Measurements from ENCODE around the gene ECHDC3.

Gene ECHDC3, protein sequence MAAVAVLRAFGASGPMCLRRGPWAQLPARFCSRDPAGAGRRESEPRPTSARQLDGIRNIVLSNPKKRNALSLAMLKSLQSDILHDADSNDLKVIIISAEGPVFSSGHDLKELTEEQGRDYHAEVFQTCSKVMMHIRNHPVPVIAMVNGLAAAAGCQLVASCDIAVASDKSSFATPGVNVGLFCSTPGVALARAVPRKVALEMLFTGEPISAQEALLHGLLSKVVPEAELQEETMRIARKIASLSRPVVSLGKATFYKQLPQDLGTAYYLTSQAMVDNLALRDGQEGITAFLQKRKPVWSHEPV

DNA sequence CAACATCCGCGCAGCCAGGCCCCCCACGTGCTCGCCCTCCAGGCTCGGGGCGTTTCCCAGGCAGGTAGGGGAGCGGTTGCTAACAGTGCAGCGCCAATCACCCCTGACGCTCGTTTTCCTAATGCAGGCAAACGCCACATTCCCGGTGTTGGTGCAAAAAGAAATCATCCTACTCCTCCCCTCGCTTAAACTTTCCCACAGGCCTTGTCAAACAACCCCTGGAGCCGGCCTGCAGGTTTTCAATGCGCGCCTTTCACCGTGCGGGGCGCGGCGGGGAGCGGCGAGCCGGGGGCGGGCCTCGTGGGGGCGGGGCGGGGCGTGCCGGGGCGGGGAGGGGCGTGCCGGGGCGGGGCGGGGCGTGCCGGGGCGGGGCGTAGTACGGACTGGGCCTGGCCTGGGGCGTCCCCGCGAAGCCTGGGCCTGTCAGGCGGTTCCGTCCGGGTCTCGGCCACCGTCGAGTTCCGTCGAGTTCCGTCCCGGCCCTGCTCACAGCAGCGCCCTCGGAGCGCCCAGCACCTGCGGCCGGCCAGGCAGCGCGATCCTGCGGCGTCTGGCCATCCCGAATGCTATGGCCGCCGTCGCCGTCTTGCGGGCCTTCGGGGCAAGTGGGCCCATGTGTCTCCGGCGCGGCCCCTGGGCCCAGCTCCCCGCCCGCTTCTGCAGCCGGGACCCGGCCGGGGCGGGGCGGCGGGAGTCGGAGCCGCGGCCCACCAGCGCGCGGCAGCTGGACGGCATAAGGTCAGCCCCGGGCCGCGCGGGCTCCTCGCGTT, at the start of gene ECHDC3:
ECHDC3 (plus strand) TSS at position 374 of the 770 bp plus-strand sequence; CDS start at position 569, 195 bp downstream.
- Histone ChIP-seq H3K4me2 (ENCODE audit: low read depth, low read length, poor library complexity, severe bottlenecking) (no peak within 1 kb of the TSS), H3K4me3 (ENCODE audit: low read length, poor library complexity, severe bottlenecking) (no peak within 1 kb of the TSS)

DNA sequence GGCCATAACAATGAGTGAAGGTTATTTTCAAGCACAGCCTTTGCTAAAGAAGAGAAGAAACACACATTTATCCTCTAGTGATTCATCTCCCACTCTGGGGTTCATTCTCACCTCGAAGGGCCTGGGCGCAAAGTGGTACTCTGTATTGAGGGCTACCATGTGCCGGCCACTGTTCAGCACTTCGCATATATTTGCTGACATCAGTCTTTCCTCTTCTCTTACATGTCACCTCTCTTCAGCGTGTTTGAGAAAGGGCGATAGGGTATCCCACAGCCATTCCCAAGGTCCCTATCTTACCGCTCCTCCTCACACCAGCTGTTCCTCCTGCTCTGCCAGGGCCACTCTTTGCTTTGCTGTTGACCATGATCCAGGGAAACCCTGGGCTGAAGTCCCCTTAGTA, 48.8 kb upstream of the ECHDC3 start:
- H3F3A ChIP-seq (ENCODE audit: low read depth), result no peaks in the 10 kb centered on the region
- H3K4me3 ChIP-seq (ENCODE audit: low read length, poor library complexity, severe bottlenecking), result no peak overlapping the region
- H4K20me1 ChIP-seq (ENCODE audit: insufficient read depth, low read length, poor library complexity, severe bottlenecking), result no peaks in the 10 kb centered on the region
- H3K9ac ChIP-seq (ENCODE audit: low read depth, low read length, poor library complexity, severe bottlenecking), result no peak overlapping the region
- no peaks in the 10 kb centered on the region for H3K27me3 ChIP-seq (ENCODE audit: insufficient read depth, low read length, poor library complexity, severe bottlenecking)
- no peaks in the 10 kb centered on the region for H3K79me2 ChIP-seq (ENCODE audit: insufficient read depth, low read length)
- peaks cover 4% of the 10 kb centered on the region for H3K4me1 ChIP-seq (ENCODE audit: insufficient read depth, low read length, poor library complexity, severe bottlenecking)
- no peak overlapping the region for H2AFZ ChIP-seq (ENCODE audit: low read length)
- no peaks in the 10 kb centered on the region for H3K9me3 ChIP-seq (ENCODE audit: insufficient read depth, low read depth, low read length)
- no peaks in the 10 kb centered on the region for H3K9me2 ChIP-seq (replicated peaks; ENCODE audit: low read depth, low read length)
- TF ChIP-seq, protein P1, sequence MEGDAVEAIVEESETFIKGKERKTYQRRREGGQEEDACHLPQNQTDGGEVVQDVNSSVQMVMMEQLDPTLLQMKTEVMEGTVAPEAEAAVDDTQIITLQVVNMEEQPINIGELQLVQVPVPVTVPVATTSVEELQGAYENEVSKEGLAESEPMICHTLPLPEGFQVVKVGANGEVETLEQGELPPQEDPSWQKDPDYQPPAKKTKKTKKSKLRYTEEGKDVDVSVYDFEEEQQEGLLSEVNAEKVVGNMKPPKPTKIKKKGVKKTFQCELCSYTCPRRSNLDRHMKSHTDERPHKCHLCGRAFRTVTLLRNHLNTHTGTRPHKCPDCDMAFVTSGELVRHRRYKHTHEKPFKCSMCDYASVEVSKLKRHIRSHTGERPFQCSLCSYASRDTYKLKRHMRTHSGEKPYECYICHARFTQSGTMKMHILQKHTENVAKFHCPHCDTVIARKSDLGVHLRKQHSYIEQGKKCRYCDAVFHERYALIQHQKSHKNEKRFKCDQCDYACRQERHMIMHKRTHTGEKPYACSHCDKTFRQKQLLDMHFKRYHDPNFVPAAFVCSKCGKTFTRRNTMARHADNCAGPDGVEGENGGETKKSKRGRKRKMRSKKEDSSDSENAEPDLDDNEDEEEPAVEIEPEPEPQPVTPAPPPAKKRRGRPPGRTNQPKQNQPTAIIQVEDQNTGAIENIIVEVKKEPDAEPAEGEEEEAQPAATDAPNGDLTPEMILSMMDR (conservative IDR thresholded peaks at IDR 0.05; ENCODE audit: low read length), result no peak
- no peak for TF ChIP-seq EZH2phosphoT487 (IDR thresholded peaks at IDR 0.05; ENCODE audit: borderline replicate concordance)
- H3K36me3 ChIP-seq (ENCODE audit: insufficient read depth, low read length), result no peaks in the 10 kb centered on the region
- H3K4me2 ChIP-seq (ENCODE audit: low read depth, low read length, poor library complexity, severe bottlenecking), result no peak overlapping the region

More for the DNA sequence above, at the start of gene ECHDC3:
- Histone ChIP-seq H3K4me1 (ENCODE audit: insufficient read depth, low read length, poor library complexity, severe bottlenecking) (no peaks in the 10 kb centered on the region), H3F3A (ENCODE audit: low read depth) (no peaks in the 10 kb centered on the region), H3K9me3 (ENCODE audit: insufficient read depth, low read depth, low read length) (no peaks in the 10 kb centered on the region; the same call in 1 of the 2 replicates), H4K20me1 (ENCODE audit: insufficient read depth, low read length, poor library complexity, severe bottlenecking) (no peaks in the 10 kb centered on the region), H3K27me3 (ENCODE audit: insufficient read depth, low read length, poor library complexity, severe bottlenecking) (no peaks in the 10 kb centered on the region), H3K9me2 (replicated peaks; ENCODE audit: low read depth, low read length) (no peaks in the 10 kb centered on the region), H2AFZ (ENCODE audit: low read length) (no peak within 1 kb of the TSS), H3K79me2 (ENCODE audit: insufficient read depth, low read length) (no peaks in the 10 kb centered on the region), H3K36me3 (ENCODE audit: insufficient read depth, low read length) (no peaks in the 10 kb centered on the region), H3K9ac (ENCODE audit: low read depth, low read length, poor library complexity, severe bottlenecking) (no peak within 1 kb of the TSS)
- no peak for TF ChIP-seq EZH2phosphoT487 (IDR thresholded peaks at IDR 0.05; ENCODE audit: borderline replicate concordance)
- TF ChIP-seq, protein P1 (conservative IDR thresholded peaks at IDR 0.05; ENCODE audit: low read length), result no peak

DNA sequence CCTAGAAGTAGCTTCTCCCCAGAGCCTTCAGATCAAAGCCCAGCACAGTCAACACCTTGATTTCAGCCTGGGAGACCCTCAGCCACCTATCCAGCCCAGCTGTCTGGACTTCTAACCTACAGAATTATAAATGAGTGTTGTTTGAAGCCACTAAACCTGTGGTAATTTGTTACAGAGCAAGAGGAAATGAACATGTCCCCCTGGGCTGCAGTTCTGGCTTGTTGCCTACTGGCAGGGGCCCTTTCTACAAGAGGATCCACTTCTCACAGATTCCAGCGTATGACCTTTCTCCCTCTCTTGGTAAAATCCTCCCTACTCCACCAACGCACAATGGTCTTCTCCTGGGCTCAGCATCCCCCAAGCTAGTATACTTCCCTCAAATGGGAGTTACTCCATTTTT, 46.4 kb upstream of the ECHDC3 start:
- TF ChIP-seq EZH2phosphoT487 (IDR thresholded peaks at IDR 0.05; ENCODE audit: borderline replicate concordance), result no peak
- TF ChIP-seq, protein P1 (conservative IDR thresholded peaks at IDR 0.05; ENCODE audit: low read length), result no peak
- no peak overlapping the region for H2AFZ ChIP-seq (ENCODE audit: low read length)
- H3K4me3 ChIP-seq (ENCODE audit: low read length, poor library complexity, severe bottlenecking), result no peak overlapping the region
- no peaks in the 10 kb centered on the region for H3K9me3 ChIP-seq (ENCODE audit: insufficient read depth, low read depth, low read length)
- H3F3A ChIP-seq (ENCODE audit: low read depth), result no peaks in the 10 kb centered on the region
- H3K9me2 ChIP-seq (replicated peaks; ENCODE audit: low read depth, low read length), result no peaks in the 10 kb centered on the region
- H3K27me3 ChIP-seq (ENCODE audit: insufficient read depth, low read length, poor library complexity, severe bottlenecking), result no peaks in the 10 kb centered on the region
- H3K9ac ChIP-seq (ENCODE audit: low read depth, low read length, poor library complexity, severe bottlenecking), result no peak overlapping the region
- H3K79me2 ChIP-seq (ENCODE audit: insufficient read depth, low read length), result no peaks in the 10 kb centered on the region
- H3K36me3 ChIP-seq (ENCODE audit: insufficient read depth, low read length), result no peaks in the 10 kb centered on the region
- H4K20me1 ChIP-seq (ENCODE audit: insufficient read depth, low read length, poor library complexity, severe bottlenecking), result no peaks in the 10 kb centered on the region
- H3K4me1 ChIP-seq (ENCODE audit: insufficient read depth, low read length, poor library complexity, severe bottlenecking), result peaks cover 4% of the 10 kb centered on the region
- H3K4me2 ChIP-seq (ENCODE audit: low read depth, low read length, poor library complexity, severe bottlenecking), result no peak overlapping the region

Data from Loucy (cell line).